Thyroid gland (tissue), 4 donors: Measurements from ENCODE around the gene ZNF484.

Experiments used
- CTCF ChIP-seq, 6 experiments: fragments of 200-600 bp in 3 of 6; fragments of 450-650 bp in 3 of 6; sonication (generic) in 3 of 6; IDR thresholded peaks; one replicate each; pipeline ENCODE4 v1.5.1; 2016 to 2019; ENCODE audit warnings: antibody characterized with exemption in 6 of 6, mild to moderate bottlenecking in 2 of 6, inconsistent platforms in 1 of 6, moderate library complexity in 1 of 6
- POLR2A ChIP-seq, 2 donors: fragments of 450-650 bp; IDR thresholded peaks; one replicate each; pipeline ENCODE4 v1.6.1; 2017; ENCODE audit warnings: antibody characterized with exemption in 2 of 2, mild to moderate bottlenecking in 2 of 2, moderate library complexity in 1 of 2

GRCh38 chr9:92857236-92857635 is 20.6 kb downstream of the ZNF484 start:
- TF ChIP-seq CTCF (IDR thresholded peaks at IDR 0.05) (no peak), POLR2A (IDR thresholded peaks at IDR 0.05) (no peak)
